Vagina (tissue), 2 donors: ENCODE data around the gene PODXL. TPM values are rescaled to one million over a fixed set of nuclear protein-coding genes. Genes with fewer than 3 reads are reported as not detected.

ENCODE experiments used
- DNase-seq, 2 donors: peaks; one replicate each; pipeline ENCODE4 v3.0.0-alpha.2; 2017; ENCODE audit errors: extremely low spot score in 2 of 2
- H3K27ac ChIP-seq: fragments of 200-600 bp; sonication (generic); one replicate; pipeline ENCODE4 v1.5.1; 2019
- H3K27me3 ChIP-seq: fragments of 200-600 bp; sonication (generic); one replicate; pipeline ENCODE4 v1.5.1; 2019
- H3K36me3 ChIP-seq, 2 donors: fragments of 200-600 bp; sonication (generic); one replicate each; pipeline ENCODE4 v1.5.1; 2017 to 2019
- H3K4me1 ChIP-seq: fragments of 200-600 bp; sonication (generic); one replicate; pipeline ENCODE4 v1.5.1; 2019
- H3K4me3 ChIP-seq, 2 donors: fragments of 200-600 bp; sonication (generic); 1 replicate in 1 of 2; 2 replicates in 1 of 2; pipeline ENCODE4 v1.5.1; 2016 to 2019
- H3K9me3 ChIP-seq: fragments of 200-600 bp; sonication (generic); one replicate; pipeline ENCODE4 v1.5.1; 2019
- CTCF ChIP-seq, 3 experiments: fragments of 450-650 bp in 2 of 3; fragments of 200-600 bp in 1 of 3; sonication (generic) in 1 of 3; IDR thresholded peaks; one replicate each; pipeline ENCODE4 v1.5.1; 2017 to 2019; ENCODE audit warnings: antibody characterized with exemption in 3 of 3, mild to moderate bottlenecking in 2 of 3, moderate library complexity in 2 of 3
- POLR2A ChIP-seq, 2 donors: fragments of 450-650 bp; IDR thresholded peaks; one replicate each; pipeline ENCODE4 v1.6.1; 2017; ENCODE audit warnings: antibody characterized with exemption in 2 of 2, mild to moderate bottlenecking in 2 of 2, moderate library complexity in 2 of 2
- POLR2AphosphoS5 ChIP-seq, 2 donors: sonication (generic); formaldehyde crosslinking; IDR thresholded peaks; one replicate each; pipeline ENCODE4 v1.9.0; 2017; ENCODE audit warnings: antibody characterized with exemption in 2 of 2, mild to moderate bottlenecking in 2 of 2, low read depth in 1 of 2; ENCODE audit not compliant: insufficient read depth in 1 of 2
- intact Hi-C: fragments of 100-400 bp; cut with DNase I; formaldehyde crosslinking; loops from one replicate; pipeline ENCODE4 v1.15.1; 2023
- total RNA-seq: library from RNA; depleted of rRNA; stranded (reverse); fragments of >200 nt; gene quantifications from one replicate; pipeline ENCODE4 v1.2.3, GENCODE V29; 2016

The PODXL gene
- total RNA-seq, 1 donor from 2014 or later: 26.0 TPM

DNA sequence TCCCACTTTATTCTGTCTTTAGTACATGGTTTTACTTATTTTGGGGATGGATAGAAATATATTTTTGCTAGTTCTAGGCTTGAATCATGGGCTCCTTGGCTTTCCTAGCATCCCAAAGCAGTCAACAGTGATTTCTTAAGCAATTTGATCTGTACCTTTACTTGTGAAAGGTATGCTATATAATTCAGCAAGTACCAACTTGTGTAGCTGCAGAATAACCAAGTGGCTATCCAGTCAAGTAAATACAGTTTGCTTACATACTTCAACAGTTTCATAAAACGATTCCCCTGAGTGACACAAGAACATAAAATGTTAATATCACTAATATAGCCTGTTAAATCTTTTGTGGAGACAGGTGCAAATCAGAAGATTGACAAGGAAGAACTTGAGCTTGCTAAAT, 67.2 kb downstream of the PODXL start:
- H3K27me3 ChIP-seq: no peaks in the 10 kb centered on the region
- no peaks in the 10 kb centered on the region for H3K9me3 ChIP-seq
- H3K36me3 ChIP-seq: no peaks in the 10 kb centered on the region
- intact Hi-C loops: no loop called here
- TF ChIP-seq CTCF (IDR thresholded peaks at IDR 0.05) (no peak), POLR2AphosphoS5 (IDR thresholded peaks at IDR 0.05; ENCODE audit: insufficient read depth in 1 of 2, low read depth in 1 of 2) (no peak), POLR2A (IDR thresholded peaks at IDR 0.05) (no peak)
- H3K4me1 ChIP-seq: no peaks in the 10 kb centered on the region
- no peak overlapping the region for H3K4me3 ChIP-seq
- DNase-seq: no peak
- H3K27ac ChIP-seq: no peak overlapping the region

DNA sequence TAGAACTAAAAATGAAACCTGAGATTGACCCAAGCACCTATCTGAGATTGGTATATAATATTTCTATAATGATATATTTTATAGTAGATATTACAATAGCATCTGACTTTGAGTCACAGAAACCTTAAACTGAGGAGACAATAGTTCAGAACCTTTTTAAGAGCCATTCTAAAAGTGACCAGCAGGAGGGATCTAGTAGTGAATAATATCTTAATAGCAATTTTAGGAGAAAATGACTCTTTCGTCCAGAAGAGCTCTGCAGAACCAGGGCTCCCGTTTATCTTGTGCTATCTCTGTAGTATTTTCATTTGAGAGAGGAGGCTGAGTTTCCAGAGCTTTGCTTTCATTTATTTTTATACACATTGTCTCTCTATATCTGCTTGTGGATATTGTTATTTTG, 68.1 kb downstream of the PODXL start:
- no peaks in the 10 kb centered on the region for H3K4me1 ChIP-seq
- H3K27ac ChIP-seq: no peak overlapping the region
- no peaks in the 10 kb centered on the region for H3K9me3 ChIP-seq
- H3K4me3 ChIP-seq: no peak overlapping the region
- no peaks in the 10 kb centered on the region for H3K27me3 ChIP-seq
- intact Hi-C loops: no loop called here
- no peaks in the 10 kb centered on the region for H3K36me3 ChIP-seq
- DNase-seq: no peak
- TF ChIP-seq CTCF (IDR thresholded peaks at IDR 0.05): no peak
- TF ChIP-seq POLR2AphosphoS5 (IDR thresholded peaks at IDR 0.05; ENCODE audit: insufficient read depth in 1 of 2, low read depth in 1 of 2): no peak
- no peak for TF ChIP-seq POLR2A (IDR thresholded peaks at IDR 0.05)

GRCh38 chr7:131487217-131487616, 69.2 kb downstream of the PODXL start:
- no peak overlapping the region for H3K4me3 ChIP-seq
- intact Hi-C loops: no loop called here
- no peak for DNase-seq
- no peaks in the 10 kb centered on the region for H3K27me3 ChIP-seq
- TF ChIP-seq POLR2A (IDR thresholded peaks at IDR 0.05) (no peak), CTCF (IDR thresholded peaks at IDR 0.05) (no peak), POLR2AphosphoS5 (IDR thresholded peaks at IDR 0.05; ENCODE audit: insufficient read depth in 1 of 2, low read depth in 1 of 2) (no peak)
- H3K4me1 ChIP-seq: no peaks in the 10 kb centered on the region
- H3K36me3 ChIP-seq: no peaks in the 10 kb centered on the region
- no peaks in the 10 kb centered on the region for H3K9me3 ChIP-seq
- no peak overlapping the region for H3K27ac ChIP-seq

- no peak for DNase-seq
- H3K27me3 ChIP-seq: no peaks in the 10 kb centered on the region
- no peak overlapping the region for H3K27ac ChIP-seq
- TF ChIP-seq POLR2AphosphoS5 (IDR thresholded peaks at IDR 0.05; ENCODE audit: insufficient read depth in 1 of 2, low read depth in 1 of 2) (no peak), CTCF (IDR thresholded peaks at IDR 0.05) (no peak), POLR2A (IDR thresholded peaks at IDR 0.05) (no peak)
- H3K4me3 ChIP-seq: no peak overlapping the region
- no peaks in the 10 kb centered on the region for H3K36me3 ChIP-seq
- no peaks in the 10 kb centered on the region for H3K4me1 ChIP-seq
- intact Hi-C loops: no loop called here
- H3K9me3 ChIP-seq: no peaks in the 10 kb centered on the region
Measured at GRCh38 chr7:131486346-131486745, 70.1 kb downstream of the PODXL start.

DNA sequence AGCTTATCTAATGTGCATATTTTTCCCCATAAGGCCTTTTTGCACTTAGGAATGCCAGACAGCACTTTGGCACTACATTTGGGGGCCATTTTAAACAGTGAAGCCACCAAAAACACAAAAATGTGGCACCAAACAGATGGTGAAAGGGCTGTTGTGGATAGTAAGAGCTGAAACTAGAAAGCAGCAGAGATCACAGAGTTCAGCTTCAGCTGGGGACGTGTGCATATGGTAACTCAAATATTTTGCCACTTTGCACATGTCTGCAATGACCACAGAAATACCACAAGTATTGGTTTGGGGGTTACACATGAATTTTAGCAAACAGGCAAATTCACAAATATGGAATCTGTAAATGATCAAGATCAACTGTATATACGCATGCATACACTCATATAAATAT, 72.8 kb downstream of the PODXL start:
- Histone ChIP-seq H3K4me3 (no peak overlapping the region), H3K27ac (no peak overlapping the region), H3K36me3 (peaks cover 0 to 6% of the 10 kb centered on the region in 2 donors), H3K9me3 (no peaks in the 10 kb centered on the region), H3K27me3 (no peaks in the 10 kb centered on the region), H3K4me1 (no peaks in the 10 kb centered on the region)
- TF ChIP-seq POLR2AphosphoS5 (IDR thresholded peaks at IDR 0.05; ENCODE audit: insufficient read depth in 1 of 2, low read depth in 1 of 2) (no peak), CTCF (IDR thresholded peaks at IDR 0.05) (no peak), POLR2A (IDR thresholded peaks at IDR 0.05) (no peak)
- DNase-seq: no peak
- intact Hi-C loops: no loop called here
